ENCODE data around the gene RCAN2.
"Not testable (repeated sequence)": the region's sequence is repeated elsewhere in the genome, so short reads cannot be mapped to it uniquely, and the experiment has no call there.

Gene RCAN2

DNA sequence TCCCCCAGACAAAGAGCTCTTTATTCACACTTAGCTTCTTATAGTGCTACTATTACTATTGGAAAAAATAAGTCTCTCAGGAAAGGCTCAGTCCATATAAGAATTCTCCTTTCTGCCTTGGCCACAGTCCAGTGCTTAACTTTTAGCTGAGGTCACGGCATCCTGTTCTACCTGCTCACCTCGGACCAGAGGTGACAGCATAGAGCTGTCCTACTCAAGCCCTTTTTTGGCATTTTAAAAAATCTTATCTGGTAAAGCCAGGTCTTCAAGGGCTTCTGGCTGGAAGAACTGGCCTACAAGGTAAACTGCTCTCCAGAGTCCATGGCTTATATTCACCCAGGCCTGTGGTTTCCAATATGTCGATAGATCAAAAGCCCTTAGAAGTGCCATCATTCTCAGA, 109.7 kb downstream of the RCAN2 start:
- DNase-seq: no peak

DNA sequence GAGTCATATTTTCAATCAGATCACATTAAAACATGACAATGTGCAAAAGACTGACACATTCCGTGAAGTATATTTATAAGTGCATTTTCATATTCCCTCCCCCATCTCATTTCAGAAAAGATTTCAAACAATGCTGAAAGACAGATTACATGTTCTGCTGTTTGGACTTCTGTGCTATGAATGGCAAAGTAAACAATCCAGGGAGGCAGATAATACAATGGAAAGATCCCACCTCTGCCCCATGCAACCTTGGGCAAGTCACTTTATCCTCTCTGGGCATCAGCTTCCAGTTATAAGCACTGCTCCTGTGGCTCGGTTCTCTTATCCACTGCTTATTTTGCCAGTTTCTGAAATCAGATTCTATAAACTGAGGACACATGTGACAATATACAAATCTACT, 110.2 kb downstream of the RCAN2 start:
- no peak for DNase-seq

DNA sequence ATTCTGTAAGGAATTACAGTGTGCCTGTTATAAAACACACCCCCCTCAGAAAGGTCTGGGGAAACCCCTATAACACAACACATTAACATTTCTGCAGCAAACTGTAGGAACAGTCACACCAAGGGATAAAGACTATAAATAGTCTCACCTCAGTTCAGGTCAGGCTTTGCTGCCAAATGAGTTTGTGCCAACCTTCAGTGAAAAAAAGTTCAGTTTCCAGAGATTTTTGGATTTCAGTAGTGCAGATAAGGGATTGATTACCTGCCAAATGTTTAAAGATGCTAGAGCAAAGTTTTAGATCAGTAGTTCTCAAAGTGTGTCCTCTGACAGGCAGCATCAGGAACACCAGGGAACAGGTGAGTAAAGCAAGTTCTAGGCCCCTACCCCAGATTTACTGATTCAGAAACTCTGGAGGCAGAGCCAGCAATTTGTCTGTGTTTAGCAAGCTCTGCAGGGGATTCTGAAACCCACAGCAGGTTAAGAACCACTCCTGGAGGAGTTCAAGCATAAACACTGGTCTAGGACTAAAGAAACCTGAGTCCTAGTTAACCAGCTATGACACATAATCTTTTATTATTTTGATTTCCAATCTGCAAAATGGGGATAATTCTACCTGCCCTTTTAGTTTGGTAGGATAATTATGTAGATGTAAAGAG, 111.0 kb downstream of the RCAN2 start:
- DNase-seq: no peak

DNA sequence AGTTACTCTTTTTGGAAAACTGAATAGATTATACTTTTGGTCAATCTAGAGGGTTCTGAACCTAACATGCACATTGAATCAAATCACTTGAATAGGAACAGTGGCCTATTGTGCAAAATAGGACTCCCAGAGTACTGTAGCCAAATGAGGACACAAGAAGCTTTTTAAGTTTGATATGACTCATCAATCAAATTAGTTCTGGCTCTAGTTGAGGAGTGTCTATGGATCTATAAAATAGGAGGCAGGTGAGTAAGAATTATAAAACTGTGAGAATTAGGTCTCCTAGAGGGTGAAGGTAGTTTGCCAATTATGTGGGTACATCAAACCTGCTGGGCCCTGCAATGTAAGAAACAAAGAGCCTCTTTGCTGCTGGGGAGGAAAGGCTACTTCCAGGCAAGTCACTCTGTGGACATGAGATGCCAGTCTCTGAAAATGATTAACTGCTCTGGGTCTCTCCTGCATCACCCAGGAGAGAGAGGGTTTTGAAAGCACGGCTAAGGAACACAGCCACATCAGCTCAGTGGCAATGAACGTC, 112.3 kb downstream of the RCAN2 start:
- DNase-seq: no peak

DNA sequence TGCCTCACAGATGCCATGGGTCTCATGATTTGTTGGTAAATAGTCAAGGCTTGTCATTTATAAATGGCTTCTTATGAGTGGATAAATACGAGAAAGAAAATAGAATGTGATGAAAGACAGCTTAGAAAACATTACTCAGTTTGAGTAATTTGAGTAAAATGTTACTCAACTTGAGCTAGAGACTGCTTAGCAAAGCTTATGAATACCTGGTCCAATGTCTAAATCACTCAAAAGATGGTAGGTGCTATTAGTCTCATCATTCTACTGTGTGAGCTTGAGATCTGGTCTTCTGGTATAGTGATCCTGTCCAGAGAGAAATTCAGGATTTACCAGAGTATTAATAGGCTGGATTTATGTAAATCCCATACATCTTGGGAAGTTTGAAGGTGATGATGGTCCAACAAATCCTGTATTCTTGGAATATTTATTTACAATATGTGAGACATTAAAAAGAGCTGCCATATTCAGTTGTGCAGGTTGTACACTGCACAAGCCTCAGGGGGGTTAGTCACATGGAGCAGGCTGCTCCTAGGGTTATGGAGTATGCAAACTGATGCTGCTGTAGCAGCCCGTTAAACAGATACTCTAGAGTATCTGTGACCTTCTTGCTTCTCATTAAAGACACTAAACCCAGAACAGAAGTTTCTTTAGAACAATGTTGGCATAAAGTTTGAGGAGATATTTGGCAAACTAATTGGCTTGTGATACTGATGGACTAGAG, 112.9 kb downstream of the RCAN2 start:
- no peak for DNase-seq

DNA sequence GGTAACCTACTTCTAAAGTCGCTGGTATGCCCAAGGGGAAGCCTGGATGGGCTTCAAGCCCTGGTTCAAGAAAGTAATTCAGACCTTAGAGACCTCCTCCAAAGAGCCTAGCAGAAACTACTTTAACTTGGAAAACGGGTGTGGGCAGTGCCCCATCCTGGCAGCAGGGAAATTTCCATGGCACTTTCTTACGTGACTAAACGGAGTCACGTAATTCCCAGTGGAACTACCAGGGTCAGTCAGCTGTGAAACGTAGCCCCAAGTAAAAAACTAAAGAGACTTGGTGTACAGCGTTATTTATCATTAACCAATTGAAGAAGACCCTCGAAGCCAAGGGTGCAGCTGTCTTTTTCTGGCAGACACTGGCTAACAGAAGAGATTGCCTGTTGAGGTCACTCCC, 114.0 kb downstream of the RCAN2 start:
- DNase-seq: no peak

DNA sequence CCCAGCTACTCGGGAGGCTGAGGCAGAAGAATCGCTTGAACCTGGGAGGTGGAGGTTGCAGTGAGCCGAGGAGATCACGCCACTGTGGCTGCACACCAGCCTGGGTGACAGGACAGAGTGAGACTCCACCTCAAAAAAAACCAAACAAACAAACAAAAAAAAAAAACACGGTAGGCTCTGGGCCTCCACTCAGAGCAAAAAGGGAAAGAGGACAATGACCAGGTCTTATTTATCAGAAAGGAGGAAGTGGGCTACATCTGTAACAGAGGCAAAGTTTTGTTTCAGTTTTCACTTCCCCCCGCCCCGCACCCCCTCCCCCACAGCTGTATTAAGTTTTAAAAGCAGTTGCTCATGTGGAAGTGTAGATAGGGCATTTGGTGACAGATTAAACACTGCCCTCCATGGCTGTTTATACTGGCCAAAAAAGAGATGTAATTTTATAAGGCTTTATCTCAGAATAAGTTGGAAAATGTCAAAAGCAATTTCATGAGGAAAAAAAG, 114.6 kb downstream of the RCAN2 start:
- DNase-seq: no peak

DNA sequence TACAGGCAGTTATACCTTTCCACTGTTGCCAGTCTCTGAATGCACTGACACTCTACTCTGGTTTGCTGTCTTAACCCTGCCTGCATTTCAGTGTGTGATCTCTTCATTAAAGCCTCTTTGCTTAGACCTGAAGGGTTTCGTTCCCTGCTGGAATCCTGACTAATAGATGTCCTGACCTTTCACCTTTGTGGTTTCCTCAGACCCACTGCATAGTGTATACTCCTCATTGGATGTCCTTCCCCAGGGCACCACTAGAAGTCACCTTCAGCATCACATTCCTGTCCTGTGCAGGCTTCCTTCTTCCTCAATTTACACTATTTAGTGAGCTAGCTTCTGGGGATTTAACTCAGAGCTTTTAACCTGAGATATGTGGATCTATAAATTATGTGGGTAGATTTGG, 120.6 kb downstream of the RCAN2 start:
- DNase-seq: no peak

DNA sequence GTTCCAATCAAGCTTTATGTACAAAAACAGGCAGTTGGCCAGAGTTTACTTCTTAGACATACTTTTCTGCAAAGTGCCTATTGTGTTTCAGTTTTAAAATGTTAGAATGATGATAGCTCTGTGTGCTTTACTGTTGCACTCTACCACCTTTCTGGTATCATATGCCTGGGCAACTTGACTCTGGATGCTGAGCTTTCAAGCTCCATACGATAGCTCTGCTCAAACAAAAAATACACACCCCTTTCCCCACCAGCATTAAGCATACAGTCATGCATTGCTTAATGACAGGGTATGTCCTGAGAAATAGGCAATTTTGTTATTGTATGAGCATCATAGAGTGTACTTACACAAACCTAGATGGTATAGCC, 123.1 kb downstream of the RCAN2 start:
- DNase-seq: no peak

DNA sequence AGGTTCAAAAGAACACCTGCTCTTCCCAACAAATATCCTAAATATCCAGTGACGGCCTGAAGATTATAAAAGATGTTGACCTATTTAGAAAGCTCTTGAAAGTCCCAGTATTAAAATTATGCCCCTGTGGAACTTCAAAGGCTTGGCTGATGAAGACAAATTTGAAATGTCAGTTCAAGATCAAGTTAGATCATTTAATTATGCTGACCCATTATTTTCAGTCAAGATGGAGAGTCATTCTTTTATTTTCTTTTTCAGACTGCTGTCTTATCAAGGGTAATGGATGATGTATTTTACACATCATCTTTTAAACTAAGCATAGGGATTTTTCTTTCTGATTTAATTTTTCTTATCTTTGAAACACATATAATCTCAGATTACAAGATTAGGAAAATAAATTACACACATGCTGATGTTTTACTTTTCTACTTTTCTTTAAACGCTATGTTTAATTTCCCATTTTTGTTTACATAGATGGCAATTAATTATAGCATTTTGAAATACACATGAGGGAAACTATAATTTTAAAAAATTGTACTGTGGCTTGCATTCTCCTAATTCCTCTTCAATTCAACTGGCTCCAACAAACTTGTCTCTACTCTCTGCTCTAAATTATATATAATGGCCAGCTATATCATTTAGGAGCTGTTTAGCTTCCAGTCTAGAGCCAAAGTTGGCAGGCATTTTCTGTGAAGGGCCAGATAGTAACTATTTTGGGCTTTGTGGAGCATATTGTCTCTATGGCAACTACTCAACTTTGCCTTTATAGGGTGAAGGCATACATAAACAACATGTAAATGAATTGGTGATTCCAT, 123.7 kb downstream of the RCAN2 start:
- DNase-seq: no peak

DNA sequence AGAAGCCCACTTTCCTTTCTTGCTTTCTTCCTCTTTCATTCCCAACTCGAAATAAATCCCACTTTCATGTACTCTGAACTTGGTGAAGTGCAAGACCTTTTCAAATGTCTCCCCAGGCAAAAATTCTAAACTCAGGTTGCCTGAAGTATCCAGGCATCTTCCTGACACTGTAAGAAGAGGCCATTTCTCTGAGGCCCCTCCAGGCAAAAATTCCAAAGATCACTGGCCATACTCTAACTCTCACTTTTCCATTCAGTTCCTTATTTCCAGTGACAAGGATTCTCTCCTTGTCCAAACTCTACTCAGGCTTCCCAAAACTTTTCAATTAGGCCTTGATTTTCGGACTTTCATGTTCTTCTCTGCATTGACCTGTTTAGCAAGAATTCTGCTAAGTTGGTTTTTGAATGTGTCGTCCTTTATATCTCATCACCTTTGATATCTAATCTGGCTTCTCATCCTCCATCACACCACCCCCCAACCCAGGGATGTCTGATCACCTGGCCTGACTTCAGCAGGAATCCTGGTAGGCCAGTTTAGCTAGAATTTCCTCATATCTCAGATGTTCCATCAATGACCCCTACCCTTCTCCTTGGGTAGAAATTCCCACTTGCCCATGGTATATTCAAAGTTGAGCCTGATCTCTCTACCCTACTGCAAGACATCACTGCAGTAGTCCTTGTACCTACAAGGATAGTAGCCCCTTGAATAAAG, 124.9 kb downstream of the RCAN2 start:
- no peak for DNase-seq

DNA sequence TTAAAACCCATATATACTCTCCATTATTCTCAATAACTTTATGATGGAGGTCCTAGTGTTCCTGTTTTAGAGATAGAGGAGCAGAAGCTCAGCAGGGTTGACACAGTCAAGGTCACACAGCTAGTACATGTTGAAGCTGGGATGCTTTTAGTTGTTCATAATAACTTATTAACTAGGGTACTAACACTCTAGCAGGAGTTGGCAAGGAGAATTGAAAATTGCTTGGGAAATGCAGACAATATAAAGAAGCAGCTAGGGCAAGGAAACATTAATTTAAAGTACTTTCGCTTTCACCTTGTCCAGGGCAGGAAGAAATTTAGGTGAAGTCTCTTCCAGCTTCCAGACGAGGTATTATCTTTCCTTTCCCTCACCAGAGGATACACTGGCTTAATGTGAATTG, 133.7 kb downstream of the RCAN2 start:
- no peak for DNase-seq

DNA sequence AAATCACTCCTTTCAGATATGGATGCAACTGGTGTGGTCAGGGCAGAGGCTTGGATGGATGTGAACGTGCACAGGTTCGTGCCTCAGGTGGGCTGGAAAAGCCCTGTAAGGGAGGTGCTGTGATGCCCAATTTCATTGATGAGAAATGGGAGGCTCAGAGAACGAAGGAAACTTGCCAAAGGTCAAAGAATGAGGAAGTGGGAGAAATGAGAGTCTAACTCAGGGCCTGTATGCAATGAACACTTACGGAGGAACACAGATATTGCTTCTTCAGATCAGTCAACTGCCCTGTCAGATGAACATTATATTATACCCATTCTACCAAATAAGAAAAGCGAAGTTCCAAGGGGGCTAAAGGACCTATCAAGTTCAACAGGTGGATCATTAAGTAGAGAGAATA, 134.7 kb downstream of the RCAN2 start:
- no peak for DNase-seq

DNA sequence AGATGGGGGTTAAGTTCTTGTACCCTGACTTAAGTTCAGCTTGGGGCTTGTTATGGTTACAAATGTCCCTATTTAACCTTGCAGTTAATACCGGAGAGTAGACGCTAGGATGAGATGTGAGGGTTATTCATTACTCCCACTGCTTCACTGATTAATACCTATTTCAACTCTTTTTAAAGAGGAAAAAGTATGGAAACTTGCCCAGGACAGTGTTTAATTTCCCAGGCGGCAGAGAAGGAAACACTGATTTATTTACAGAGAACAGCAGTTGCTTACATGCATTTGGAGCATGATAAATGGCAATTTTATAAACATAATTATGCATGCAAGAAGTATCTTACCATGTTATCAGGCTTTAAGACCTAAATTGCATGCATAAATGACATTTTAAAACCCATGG, 137.7 kb downstream of the RCAN2 start:
- DNase-seq: no peak

DNA sequence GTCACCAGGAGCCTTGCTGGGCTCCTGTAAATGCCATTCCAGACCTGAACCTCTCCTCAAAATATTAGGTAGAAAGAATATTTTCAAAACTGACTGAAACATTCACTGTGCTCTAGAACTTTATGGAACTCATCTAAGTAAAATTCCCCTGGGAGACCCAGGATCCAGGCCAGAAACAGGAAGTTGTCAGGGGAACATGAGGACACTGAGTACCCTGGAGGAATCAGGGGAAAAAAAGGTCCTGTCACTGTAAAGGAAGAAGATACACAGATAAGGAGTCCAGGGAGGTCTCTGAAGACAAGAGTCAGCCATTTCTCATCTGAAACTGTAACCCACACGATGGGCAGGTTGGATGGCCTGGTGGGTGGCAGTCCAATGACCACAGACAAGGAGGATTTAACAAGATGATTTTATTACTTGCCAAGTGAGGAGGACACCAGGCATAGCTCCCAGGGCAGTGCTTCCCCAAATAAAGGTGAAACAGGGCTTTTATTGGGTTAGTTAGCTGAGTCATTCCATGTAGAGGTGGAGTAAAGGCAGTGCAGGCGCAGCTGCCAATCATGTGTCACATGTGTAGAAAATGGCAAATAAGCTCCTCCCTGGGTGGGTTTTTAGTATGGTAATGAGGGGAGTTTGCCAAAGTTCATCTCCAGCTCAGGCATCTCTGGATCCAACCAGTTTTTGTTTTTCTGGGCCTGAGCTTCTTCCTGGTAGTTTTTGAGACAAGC, 138.5 kb downstream of the RCAN2 start:
- no peak for DNase-seq

DNA sequence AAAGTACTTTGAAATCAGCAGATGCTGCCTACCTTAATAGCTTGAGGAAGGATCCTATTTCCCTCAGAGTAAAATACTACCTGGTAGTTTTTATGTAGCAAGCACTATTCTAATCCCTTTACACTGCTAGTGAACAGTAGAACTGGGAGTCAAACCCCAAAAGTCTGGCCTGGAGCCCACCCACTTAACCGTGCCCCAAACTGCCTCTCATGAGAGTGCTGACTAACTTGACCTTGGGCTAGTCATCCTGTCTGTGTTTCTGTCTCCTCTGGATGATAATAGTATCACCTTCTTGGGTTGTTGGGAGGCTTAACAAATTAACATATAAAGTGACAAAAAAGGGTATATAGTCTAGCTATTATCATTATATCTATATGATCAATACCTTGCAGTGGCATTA, 140.5 kb downstream of the RCAN2 start:
- DNase-seq: no peak

DNA sequence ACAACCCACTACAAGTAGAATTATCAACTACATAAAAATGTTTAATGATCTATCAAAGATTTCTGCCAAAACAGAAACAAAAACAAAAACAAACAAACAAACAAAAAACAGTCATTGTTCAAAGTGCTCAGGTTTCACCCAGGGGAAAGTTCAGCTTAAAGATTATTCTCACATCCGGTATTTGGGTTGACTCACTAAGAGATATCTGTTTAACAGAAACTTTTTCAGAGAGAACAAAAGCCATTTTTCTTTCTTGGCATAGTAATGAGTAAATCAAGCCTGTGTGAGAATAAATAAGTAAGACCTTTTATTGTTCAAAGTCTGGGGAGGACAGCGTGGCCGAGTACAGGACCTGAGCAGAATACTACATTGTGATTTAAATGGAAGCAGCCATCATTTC, 143.6 kb downstream of the RCAN2 start:
- DNase-seq: no peak

DNA sequence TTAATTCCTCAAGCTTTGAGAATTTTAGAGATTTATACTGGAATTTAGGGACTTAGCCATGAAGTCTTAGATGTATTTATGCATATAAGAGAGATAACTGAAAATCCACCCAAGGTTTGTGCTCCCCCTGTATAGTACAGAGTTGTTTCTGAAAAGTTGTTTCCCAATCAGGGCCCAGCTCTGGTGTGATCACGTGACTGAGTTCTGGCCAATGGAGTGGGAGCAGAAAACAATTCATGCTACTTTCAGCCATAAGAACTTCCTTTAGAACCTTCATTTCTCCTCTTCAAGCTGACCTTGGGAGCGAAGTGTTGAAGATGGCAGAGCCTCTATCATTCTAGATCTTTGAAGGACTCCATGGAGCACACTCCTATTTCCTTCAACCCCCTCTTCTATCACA, 151.0 kb downstream of the RCAN2 start:
- no peak for DNase-seq

DNA sequence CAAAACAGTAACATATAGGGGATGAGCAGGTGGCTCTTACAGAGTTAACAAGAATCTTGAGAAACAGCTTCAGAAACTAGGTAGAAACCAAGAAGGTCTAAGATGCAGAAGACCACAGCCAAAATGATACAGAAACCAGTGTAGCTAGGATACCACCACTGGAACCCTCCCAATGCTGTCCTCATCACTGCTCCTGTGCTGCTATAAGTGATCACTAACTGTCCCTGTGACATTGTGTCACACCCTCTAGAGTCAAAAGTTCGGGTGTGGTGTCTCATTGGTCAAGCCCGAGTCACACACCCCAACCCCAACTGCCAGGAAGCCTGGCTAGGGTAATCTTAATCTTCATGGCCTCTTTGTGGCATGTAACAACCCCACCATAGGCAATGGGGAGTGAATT, 153.1 kb downstream of the RCAN2 start:
- no peak for DNase-seq

DNA sequence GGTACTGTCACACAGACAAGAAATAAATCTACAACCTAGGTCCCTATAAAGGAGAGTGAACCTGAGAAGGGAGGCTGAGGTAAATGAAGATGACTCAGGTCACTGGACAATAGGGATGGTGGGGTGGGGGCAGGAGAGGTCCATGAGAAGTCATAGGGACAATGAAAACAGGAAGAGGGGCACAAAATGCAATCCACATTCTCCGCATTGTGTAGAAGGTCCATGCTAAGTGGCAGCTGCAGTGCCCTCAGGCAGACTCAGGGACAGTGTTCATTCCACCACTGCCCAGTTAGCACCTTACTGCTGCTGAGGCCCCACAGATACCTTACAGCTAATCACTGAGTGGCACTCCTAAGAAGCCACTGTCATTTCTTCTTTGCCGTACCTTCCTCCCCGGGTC, 156.8 kb downstream of the RCAN2 start:
- DNase-seq: no peak

DNA sequence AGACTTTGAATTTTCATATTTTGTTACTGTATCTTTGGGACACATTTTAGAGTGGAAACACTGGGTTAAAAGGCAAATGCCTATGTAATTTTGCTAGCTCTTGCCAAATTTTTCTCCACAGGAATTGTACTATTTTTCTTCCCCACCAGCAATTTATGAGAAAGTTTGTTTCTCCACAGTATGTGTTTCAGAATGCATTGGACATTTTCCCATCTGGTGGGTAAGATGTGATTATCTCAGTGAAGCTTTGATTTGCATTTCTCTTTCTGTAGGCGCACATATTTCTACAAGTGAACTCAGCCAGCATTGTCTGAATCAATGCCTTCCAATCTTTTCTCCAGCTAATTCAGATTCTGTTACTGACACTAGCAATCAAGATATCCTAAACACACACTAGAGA, 157.8 kb downstream of the RCAN2 start:
- no peak for DNase-seq

DNA sequence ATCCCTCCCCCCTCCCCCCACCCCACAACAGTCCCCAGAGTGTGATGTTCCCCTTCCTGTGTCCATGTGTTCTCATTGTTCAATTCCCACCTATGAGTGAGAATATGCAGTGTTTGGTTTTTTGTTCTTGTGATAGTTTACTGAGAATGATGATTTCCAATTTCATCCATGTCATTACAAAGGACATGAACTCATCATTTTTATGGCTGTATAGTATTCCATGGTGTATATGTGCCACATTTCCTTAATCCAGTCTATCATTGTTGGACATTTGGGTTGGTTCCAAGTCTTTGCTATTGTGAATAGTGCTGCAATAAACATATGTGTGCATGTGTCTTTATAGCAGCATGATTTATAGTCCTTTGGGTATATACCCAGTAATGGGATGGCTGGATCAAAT, 158.8 kb downstream of the RCAN2 start:
- not testable (repeated sequence) for DNase-seq
